Stimulated activated CD4-positive, alpha-beta T cell treated with anti-CD3 and anti-CD28 coated beads, Interleukin-1b, Interleukin-23, amount 100 ng/mL, for 48 hours (primary cell): ENCODE measurements around the gene POM121L2.

ENCODE experiments used
- DNase-seq: peaks from one replicate; pipeline ENCODE4 v3.0.0-alpha.2; 2020

The POM121L2 gene

GRCh38 chr6:27312146-27312949 is at the start of gene POM121L2:
Gene POM121L2, minus strand, starts transcription at chr6:27312273. Its CDS starts 103 bp downstream, at chr6:27312170.
- peak; percentile 52 for DNase-seq

- no peak for DNase-seq
These were observed 47.2 kb upstream of the POM121L2 start for GRCh38 chr6:27359231-27359630.

- DNase-seq: no peak
These were observed 46.7 kb upstream of the POM121L2 start for GRCh38 chr6:27358786-27359185.

GRCh38 chr6:27352850-27353249 is 40.8 kb upstream of the POM121L2 start:
- no peak for DNase-seq

- no peak for DNase-seq
These were observed 22.1 kb upstream of the POM121L2 start for GRCh38 chr6:27334141-27334540.

GRCh38 chr6:27333642-27334040 is 21.6 kb upstream of the POM121L2 start:
- no peak for DNase-seq

- peak; percentile 43 for DNase-seq
These were observed 20.9 kb upstream of the POM121L2 start for GRCh38 chr6:27332692-27333641.

GRCh38 chr6:27327023-27327738 is 15.1 kb upstream of the POM121L2 start:
- no peak for DNase-seq

- no peak for DNase-seq
These were observed 9.8 kb upstream of the POM121L2 start for GRCh38 chr6:27321901-27322300.

GRCh38 chr6:27321370-27321769 is 9.3 kb upstream of the POM121L2 start:
- DNase-seq: no peak

GRCh38 chr6:27318973-27319372 is 6.9 kb upstream of the POM121L2 start:
- DNase-seq: no peak

- no peak for DNase-seq
These were observed 2.0 kb upstream of the POM121L2 start for GRCh38 chr6:27314046-27314445.

- no peak for DNase-seq
These were observed 838 bp upstream of the POM121L2 start for GRCh38 chr6:27312950-27313271.

GRCh38 chr6:27311806-27312145 is 297 bp downstream of the POM121L2 start:
- no peak for DNase-seq

GRCh38 chr6:27303613-27304272 is 8.3 kb downstream of the POM121L2 start:
- no peak for DNase-seq

- DNase-seq: peak; percentile 38
These were observed 14.0 kb downstream of the POM121L2 start for GRCh38 chr6:27297857-27298730.

- no peak for DNase-seq
These were observed 14.6 kb downstream of the POM121L2 start for GRCh38 chr6:27297484-27297856.

GRCh38 chr6:27296106-27296783 is 15.8 kb downstream of the POM121L2 start:
- no peak for DNase-seq

GRCh38 chr6:27295301-27296079 is 16.6 kb downstream of the POM121L2 start:
- no peak for DNase-seq

- DNase-seq: no peak
These were observed 17.7 kb downstream of the POM121L2 start for GRCh38 chr6:27294409-27294808.
